Measurements from ENCODE around the gene CCDC12. TPM values are rescaled to one million over a fixed set of nuclear protein-coding genes. Genes with fewer than 3 reads are reported as not detected.

CCDC12 gene
- total and polyA plus RNA-seq, 2 of the 13 experiments (the other 11 are each of a cell fraction or from before 2014, with no cell fraction given): 30.1 to 49.5 TPM

GRCh38 chr3:46978985-46979944, 2.7 kb upstream of the CCDC12 start, which contains the start of gene NBEAL2 (continued):
- TF ChIP-seq ZNF607 (CRISPR knock-in tag; IDR thresholded peaks at IDR 0.05; ENCODE audit: borderline replicate concordance): peak; percentile 35; the same call in 1 of the 2 replicates
- TF ChIP-seq LCORL (IDR thresholded peaks at IDR 0.05): no peak
- TF ChIP-seq LCORL (CRISPR knock-in tag; IDR thresholded peaks at IDR 0.05): no peak
- no peak for TF ChIP-seq IRF2 (CRISPR knock-in tag; IDR thresholded peaks at IDR 0.05)
- no peak for TF ChIP-seq TGIF2 (CRISPR knock-in tag; IDR thresholded peaks at IDR 0.05)
- TF ChIP-seq ZBTB10 (CRISPR knock-in tag; IDR thresholded peaks at IDR 0.05; ENCODE audit: borderline replicate concordance): no peak
- no peak for TF ChIP-seq NFATC3 (CRISPR knock-in tag; IDR thresholded peaks at IDR 0.05)
- no peak for TF ChIP-seq HOXA7 (CRISPR knock-in tag; IDR thresholded peaks at IDR 0.05)
- peak; percentile 40; the same call in 1 of the 2 replicates for TF ChIP-seq ZNF503 (CRISPR knock-in tag; IDR thresholded peaks at IDR 0.05)
- peak; percentile 56 for TF ChIP-seq IKZF4 (CRISPR knock-in tag; IDR thresholded peaks at IDR 0.05; ENCODE audit: borderline replicate concordance, low read depth, not compliant biosample characterization)
- peak; percentile 46; the same call in 1 of the 2 replicates for TF ChIP-seq RXRA (CRISPR knock-in tag; IDR thresholded peaks at IDR 0.05)
- no peak for TF ChIP-seq ZNF737 (CRISPR knock-in tag; IDR thresholded peaks at IDR 0.05; ENCODE audit: borderline replicate concordance)
- TF ChIP-seq KLF12 (CRISPR knock-in tag; IDR thresholded peaks at IDR 0.05; ENCODE audit: borderline replicate concordance): peak; percentile 62; the same call in 1 of the 2 replicates
- TF ChIP-seq ZHX1 (CRISPR knock-in tag; IDR thresholded peaks at IDR 0.05; ENCODE audit: low read depth): peak; percentile 53
- TF ChIP-seq ELF1 (CRISPR knock-in tag; IDR thresholded peaks at IDR 0.05): peak; percentile 65
- TF ChIP-seq TCF7 (IDR thresholded peaks at IDR 0.05; ENCODE audit: low read depth): no peak
- TF ChIP-seq NCOA1 (CRISPR knock-in tag; IDR thresholded peaks at IDR 0.05): no peak
- TF ChIP-seq ZNF569 (CRISPR knock-in tag; IDR thresholded peaks at IDR 0.05; ENCODE audit: borderline replicate concordance): 0 out of 2 replicates have a peak, but pooled peaks have one; percentile 44
- TF ChIP-seq ZBTB38 (CRISPR knock-in tag; IDR thresholded peaks at IDR 0.05): no peak
- no peak for TF ChIP-seq NFIB (CRISPR knock-in tag; IDR thresholded peaks at IDR 0.05; ENCODE audit: borderline replicate concordance)
- TF ChIP-seq JUND (CRISPR knock-in tag; IDR thresholded peaks at IDR 0.05): no peak
- no peak for TF ChIP-seq SIX4 (CRISPR knock-in tag; IDR thresholded peaks at IDR 0.05)
- no peak for TF ChIP-seq ZNF772 (CRISPR knock-in tag; IDR thresholded peaks at IDR 0.05)
